H1 (cell line): ENCODE results near the gene MINDY3. TPM values are rescaled to one million over a fixed set of nuclear protein-coding genes. Genes with fewer than 3 reads are reported as not detected.

Source experiments
- CTCF ChIA-PET: fragments of 300-600 bp; sonication (Branson Sonifier 250); formaldehyde crosslinking; loops from one replicate; lab custom pipeline; 2021; ENCODE audit not compliant: partially characterized antibody; lab: Charles Lee
- POLR2A ChIA-PET: fragments of 300-600 bp; sonication (Branson Sonifier 250); formaldehyde crosslinking; loops from one replicate; lab custom pipeline; 2021; ENCODE audit warnings: inconsistent platforms; ENCODE audit not compliant: partially characterized antibody; lab: Charles Lee
- DNase-seq, 2 experiments: peaks; one replicate each; pipeline versions ENCODE4 v3.0.0 to v3.0.0-alpha.2; 2010 to 2022; ENCODE audit warnings: low spot score in 2 of 2, low read depth in 1 of 2, mixed read lengths in 1 of 2
- FAIRE-seq: peaks from 2 replicates; lab custom pipeline; 2011; peaks lifted over from hg19 to GRCh38; lab: Jason Lieb, UNC
- H2AFZ ChIP-seq: 2 replicates; pipeline ENCODE4 v1.8.1; 2012; ENCODE audit warnings: low read length, inconsistent platforms
- H2AK5ac ChIP-seq: 2 replicates; pipeline ENCODE4 v1.6.1; 2013; ENCODE audit warnings: low read depth, low read length
- H2BK120ac ChIP-seq: replicated peaks from 2 replicates; pipeline ENCODE3; 2013; ENCODE audit warnings: low read depth, low read length, inconsistent platforms
- H2BK12ac ChIP-seq: 2 replicates; pipeline ENCODE4 v1.6.1; 2013; ENCODE audit warnings: low read depth, low read length
- H2BK15ac ChIP-seq: 2 replicates; pipeline ENCODE4 v1.6.1; 2013; ENCODE audit warnings: low read length
- H2BK20ac ChIP-seq: 2 replicates; pipeline ENCODE4 v1.6.1; 2013; ENCODE audit warnings: low read length
- H2BK5ac ChIP-seq: 2 replicates; pipeline ENCODE4 v1.6.1; 2013; ENCODE audit warnings: low read depth, low read length
- H3K14ac ChIP-seq: 2 replicates; pipeline ENCODE4 v1.6.1; 2013; ENCODE audit warnings: inconsistent platforms; ENCODE audit not compliant: insufficient read length
- H3K18ac ChIP-seq: 2 replicates; pipeline ENCODE4 v1.6.1; 2013; ENCODE audit warnings: low read length; ENCODE audit errors: extremely low read depth
- H3K23ac ChIP-seq: 2 replicates; pipeline ENCODE4 v1.6.1; 2013; ENCODE audit warnings: inconsistent platforms; ENCODE audit not compliant: insufficient read length
- H3K23me2 ChIP-seq: 2 replicates; pipeline ENCODE4 v1.6.1; 2013; ENCODE audit warnings: low read depth, low read length
- H3K27ac ChIP-seq: 2 replicates; pipeline ENCODE4 v1.6.1; 2011; ENCODE audit warnings: low read depth, low read length, inconsistent platforms
- H3K27me3 ChIP-seq, 4 experiments: replicated peaks in 1 of 4; 1 replicate in 1 of 4; 2 replicates in 3 of 4; pipeline versions ENCODE4 v1.6.1 to v1.8.1; 2011 to 2013; ENCODE audit warnings: low read length in 3 of 4, mild to moderate bottlenecking in 3 of 4, inconsistent platforms in 2 of 4, mixed read lengths in 2 of 4, moderate library complexity in 1 of 4; ENCODE audit not compliant: control insufficient read depth in 3 of 4, insufficient read depth in 3 of 4; ENCODE audit errors: extremely low read depth in 1 of 4
- H3K36me3 ChIP-seq, 4 experiments: 2 replicates each; pipeline versions ENCODE4 v1.6.1 to v1.8.1; 2011 to 2013; ENCODE audit warnings: mild to moderate bottlenecking in 4 of 4, low read length in 3 of 4, moderate library complexity in 2 of 4, control low read depth in 1 of 4, inconsistent platforms in 1 of 4; ENCODE audit not compliant: insufficient read depth in 4 of 4, control insufficient read depth in 2 of 4
- H3K4ac ChIP-seq: replicated peaks from 2 replicates; pipeline ENCODE3; 2013; ENCODE audit warnings: low read length, low read depth, mixed read lengths, inconsistent platforms; ENCODE audit not compliant: insufficient read length
- H3K4me1 ChIP-seq, 4 experiments: replicated peaks in 1 of 4; 1 replicate in 1 of 4; 2 replicates in 3 of 4; pipeline versions ENCODE4 v1.6.1 to v1.8.1; 2011 to 2013; ENCODE audit warnings: low read length in 3 of 4, inconsistent platforms in 2 of 4, mixed read lengths in 1 of 4; ENCODE audit not compliant: insufficient read depth in 4 of 4, control insufficient read depth in 3 of 4
- H3K4me2 ChIP-seq, 2 experiments: 2 replicates each; pipeline versions ENCODE4 v1.6.1 to v1.8.1; 2011 to 2013; ENCODE audit warnings: low read depth in 2 of 2, low read length in 2 of 2, control low read depth in 1 of 2, inconsistent platforms in 1 of 2, mild to moderate bottlenecking in 1 of 2; ENCODE audit not compliant: insufficient read depth in 1 of 2
- H3K4me3 ChIP-seq, 4 experiments: fragments of 200-600, 300-600 bp in 1 of 4; sonication (generic), shearing (Covaris generic), sonication (Bioruptor Twin) in 1 of 4; 2 replicates each; pipeline versions ENCODE4 v1.5.1 to v1.8.1; 2011 to 2016; ENCODE audit warnings: low read length in 4 of 4, low read depth in 3 of 4, control low read depth in 2 of 4, inconsistent platforms in 2 of 4, mild to moderate bottlenecking in 2 of 4, mixed read lengths in 1 of 4, moderate library complexity in 1 of 4; ENCODE audit not compliant: insufficient read depth in 2 of 4; ENCODE audit errors: extremely low read depth in 1 of 4
- H3K56ac ChIP-seq: replicated peaks from 2 replicates; pipeline ENCODE3; 2013; ENCODE audit warnings: low read depth, mild to moderate bottlenecking, mixed read lengths, low read length, inconsistent platforms; ENCODE audit not compliant: insufficient read length
- H3K79me1 ChIP-seq: 2 replicates; pipeline ENCODE4 v1.6.1; 2013; ENCODE audit warnings: low read depth, low read length, control low read depth
- H3K79me2 ChIP-seq, 2 experiments: 2 replicates each; pipeline versions ENCODE4 v1.6.1 to v1.8.1; 2012 to 2013; ENCODE audit warnings: low read length in 2 of 2, mild to moderate bottlenecking in 2 of 2, inconsistent platforms in 1 of 2; ENCODE audit not compliant: insufficient read depth in 2 of 2, control insufficient read depth in 1 of 2
- H3K9ac ChIP-seq, 4 experiments: replicated peaks in 1 of 4; 1 replicate in 1 of 4; 2 replicates in 3 of 4; pipeline versions ENCODE4 v1.6.1 to v1.8.1; 2011 to 2013; ENCODE audit warnings: low read depth in 3 of 4, low read length in 3 of 4, control low read depth in 2 of 4, mild to moderate bottlenecking in 2 of 4, moderate library complexity in 2 of 4, inconsistent platforms in 1 of 4; ENCODE audit errors: extremely low read depth in 1 of 4
- H3K9me3 ChIP-seq, 2 experiments: 2 replicates each; pipeline versions ENCODE4 v1.6.1 to v1.8.1; 2012 to 2013; ENCODE audit warnings: mild to moderate bottlenecking in 2 of 2, moderate library complexity in 2 of 2, control low read depth in 1 of 2, inconsistent platforms in 1 of 2, low read depth in 1 of 2, low read length in 1 of 2, mixed read lengths in 1 of 2; ENCODE audit not compliant: insufficient read depth in 2 of 2
- H4K20me1 ChIP-seq, 2 experiments: replicated peaks in 1 of 2; 2 replicates each; pipeline versions ENCODE3 to v1.8.1; 2011 to 2013; ENCODE audit warnings: inconsistent platforms in 2 of 2, low read length in 2 of 2, mild to moderate bottlenecking in 1 of 2; ENCODE audit not compliant: insufficient read depth in 2 of 2, control insufficient read depth in 1 of 2
- H4K5ac ChIP-seq: 2 replicates; pipeline ENCODE4 v1.6.1; 2013; ENCODE audit warnings: low read length, low read depth, mixed read lengths, inconsistent platforms; ENCODE audit not compliant: insufficient read length
- H4K8ac ChIP-seq: 2 replicates; pipeline ENCODE4 v1.8.0; 2013; ENCODE audit warnings: mild to moderate bottlenecking, moderate library complexity, low read length, inconsistent platforms; ENCODE audit not compliant: insufficient read depth; ENCODE audit errors: extremely low read depth
- H4K91ac ChIP-seq: replicated peaks from 2 replicates; pipeline ENCODE3; 2013; ENCODE audit warnings: low read length, mixed read lengths, inconsistent platforms; ENCODE audit not compliant: insufficient read length
- BCL11A ChIP-seq, 2 experiments: IDR thresholded peaks; one replicate each; pipeline ENCODE4 v1.6.1; 2011; ENCODE audit warnings: low read depth in 2 of 2, low read length in 2 of 2, mild to moderate bottlenecking in 2 of 2
- CHD2 ChIP-seq: IDR thresholded peaks from 2 replicates; pipeline ENCODE4 v1.6.1; 2012; ENCODE audit warnings: low read length, improper control_type of control experiment
- EGR1 ChIP-seq: IDR thresholded peaks from 2 replicates; pipeline ENCODE4 v1.6.1; 2011; ENCODE audit warnings: low read depth, low read length, borderline replicate concordance
- POU5F1 ChIP-seq: IDR thresholded peaks from 2 replicates; pipeline ENCODE4 v1.6.1; 2011; ENCODE audit warnings: low read depth, mild to moderate bottlenecking, low read length, moderate library complexity
- RAD21 ChIP-seq, 2 experiments: IDR thresholded peaks in 1 of 2; conservative IDR thresholded peaks in 1 of 2; 2 replicates each; pipeline ENCODE4 v1.6.1; 2011; ENCODE audit warnings: low read depth in 2 of 2, low read length in 2 of 2, improper control_type of control experiment in 1 of 2, inconsistent platforms in 1 of 2, mild to moderate bottlenecking in 1 of 2, moderate library complexity in 1 of 2
- SUZ12 ChIP-seq: fragments of 200-600 bp; sonication (generic); IDR thresholded peaks from 2 replicates; pipeline ENCODE4 v1.6.1; 2012; ENCODE audit warnings: mild to moderate bottlenecking, inconsistent platforms, low read length, moderate library complexity, mixed read lengths
- TBP ChIP-seq: IDR thresholded peaks from 2 replicates; pipeline ENCODE4 v1.6.1; 2011; ENCODE audit warnings: low read depth, low read length, improper control_type of control experiment
- TEAD4 ChIP-seq: IDR thresholded peaks from 2 replicates; pipeline ENCODE4 v1.6.1; 2012; ENCODE audit warnings: low read depth, low read length, inconsistent platforms, mixed read lengths
- WGBS, 2 experiments: shearing (Covaris generic) in 1 of 2; methylation state at CpG; one replicate each; pipeline versions ENCODE4 v1.1.6 to v1.1.7; 2013 to 2015; ENCODE audit warnings: low lambda C conversion rate in 2 of 2, mixed read lengths in 2 of 2, inconsistent platforms in 1 of 2, low coverage in 1 of 2, missing lambda C conversion rate in 1 of 2; ENCODE audit not compliant: insufficient replicate concordance in 2 of 2, insufficient coverage in 1 of 2, insufficient read length in 1 of 2; ENCODE audit errors: extremely low coverage in 1 of 2, missing lambda C conversion rate in 1 of 2; 5-methylcytosine and 5-hydroxymethylcytosine counted together
- polyA plus RNA-seq, 7 experiments: library from polyadenylated mRNA; depleted of rRNA in 3 of 7; stranded (reverse) in 5 of 7; unstranded in 2 of 7; fragments of >200 nt in 5 of 7; fragments of 200-250 nt in 2 of 7; gene quantifications; 1 replicate in 5 of 7; 2 replicates in 1 of 7; 4 replicates in 1 of 7; pipeline versions ENCODE4 v1.2.1 to v1.2.3, GENCODE V29; 2011 to 2013; ENCODE audit warnings: missing spikeins in 2 of 7, mixed read lengths in 2 of 7
- total RNA-seq: library from RNA; stranded (reverse); fragmentation: NEBNext Ultra II Directional; extraction: Animal tissue kit (Norgen Biotek cat#: 25700); gene quantifications from 2 replicates; pipeline ENCODE4 v1.2.1, GENCODE V29; 2021

The MINDY3 gene
- total and polyA plus RNA-seq, 2 of the 8 experiments (the other 6 are each of a cell fraction or from before 2014, with no cell fraction given), result 4.6 to 13.6 TPM

GRCh38 chr10:15791816-15792524 lies 68.3 kb downstream of the MINDY3 start:
- H3K56ac ChIP-seq, result no peak overlapping the region
- DNase-seq (no peak), FAIRE-seq (no peak)
- H2BK15ac ChIP-seq, result no peak overlapping the region
- no peak overlapping the region for H3K23ac ChIP-seq
- no peaks in the 10 kb centered on the region for H3K23me2 ChIP-seq
- no peaks in the 10 kb centered on the region for H3K79me1 ChIP-seq
- H3K4me2 ChIP-seq, result no peak overlapping the region
- 85% methylated on average over 2 of the region's 2 CpGs; no CpG with 5 or more reads in 1 of the 2 experiments for WGBS, 2 experiments
- H3K4ac ChIP-seq, result no peak overlapping the region
- no peak overlapping the region for H3K9ac ChIP-seq
- no peak overlapping the region for H2BK20ac ChIP-seq
- no peak overlapping the region for H3K27ac ChIP-seq
- no peaks in the 10 kb centered on the region for H4K20me1 ChIP-seq
- H3K18ac ChIP-seq, result no peak overlapping the region
- H4K8ac ChIP-seq, result no peak overlapping the region
- H3K79me2 ChIP-seq, result no peaks in the 10 kb centered on the region
- H2BK12ac ChIP-seq, result no peak overlapping the region
- no peak overlapping the region for H2BK120ac ChIP-seq
- H3K14ac ChIP-seq, result no peak overlapping the region
- H2BK5ac ChIP-seq, result no peak overlapping the region
- H3K9me3 ChIP-seq, result no peaks in the 10 kb centered on the region
- H3K4me3 ChIP-seq, result no peak overlapping the region
- ChIA-PET CTCF (interaction anchor here (1.6 to 2.2 kb wide), 3 partner anchors 9 to 73 kb away, joined by 4 to 6 read pairs (median 4); partner anchors contain the start of gene ITGA8), POLR2A (no interaction called here)
- no peaks in the 10 kb centered on the region for H3K27me3 ChIP-seq
- no peaks in the 10 kb centered on the region for H3K36me3 ChIP-seq
- H2AFZ ChIP-seq, result no peak overlapping the region
- H4K5ac ChIP-seq, result no peak overlapping the region
- H4K91ac ChIP-seq, result no peak overlapping the region
- no peak overlapping the region for H2AK5ac ChIP-seq
- no peaks in the 10 kb centered on the region for H3K4me1 ChIP-seq
- TF ChIP-seq EGR1 (no peak), RAD21 (IDR thresholded peaks at IDR 0.05 in 1 of 2, conservative IDR thresholded peaks at IDR 0.05 in 1 of 2; ENCODE audit: low read depth in 2 of 2, low read length in 2 of 2) (no peak), TEAD4 (no peak), BCL11A (IDR thresholded peaks at IDR 0.05; ENCODE audit: low read depth in 2 of 2, low read length in 2 of 2) (no peak), SUZ12 (no peak), POU5F1 (no peak), TBP (no peak), CHD2 (no peak)
